WTC11 (cell line): ENCODE measurements around the gene DOCK1. TPM values are rescaled to one million over a fixed set of nuclear protein-coding genes. Genes with fewer than 3 reads are reported as not detected.
A peak's percentile ranks its signal among the peaks of the same experiment; 100 is the strongest.

Source experiments
- ATAC-seq: fragments of 200-7000 bp; cut with Tn5 transposase; 2 replicates; pipeline ENCODE4 v1.10.0; 2021; ENCODE audit warnings: mild to moderate bottlenecking, moderate library complexity
- CTCF ChIA-PET: fragments of 300-600 bp; sonication (Branson Sonifier 250); formaldehyde crosslinking; loops from one replicate; lab custom pipeline; 2021; ENCODE audit warnings: antibody characterized with exemption; lab: Charles Lee
- POLR2A ChIA-PET: fragments of 350-600 bp; sonication (Branson Sonifier 250); formaldehyde crosslinking; loops from one replicate; lab custom pipeline; 2021; ENCODE audit warnings: antibody characterized with exemption; lab: Charles Lee
- DNase-seq: peaks from one replicate; pipeline ENCODE4 v3.0.0; 2021; ENCODE audit warnings: low spot score
- H3K27ac Mint-ChIP-seq: 2 replicates; pipeline ENCODE4 v1.8.0; 2021; ENCODE audit warnings: mixed read lengths
- H3K27me3 Mint-ChIP-seq: 2 replicates; pipeline ENCODE4 v1.8.0; 2021; ENCODE audit warnings: low read depth, mild to moderate bottlenecking, moderate library complexity, mixed read lengths
- H3K36me3 Mint-ChIP-seq: 2 replicates; pipeline ENCODE4 v1.8.0; 2021; ENCODE audit warnings: mixed read lengths
- H3K4me1 Mint-ChIP-seq: 2 replicates; pipeline ENCODE4 v1.8.0; 2022; ENCODE audit warnings: mixed read lengths
- H3K4me3 Mint-ChIP-seq: 2 replicates; pipeline ENCODE4 v1.8.0; 2021; ENCODE audit warnings: mild to moderate bottlenecking, moderate library complexity, mixed read lengths
- H3K9me3 Mint-ChIP-seq: 2 replicates; pipeline ENCODE4 v1.8.0; 2021; ENCODE audit warnings: mixed read lengths
- IRF2 ChIP-seq: sonication (generic); formaldehyde crosslinking; IDR thresholded peaks from 2 replicates; pipeline ENCODE4 v1.8.0; 2022; ENCODE audit warnings: low read depth, missing genetic modification reagents, borderline replicate concordance
- JUN ChIP-seq: sonication (generic); formaldehyde crosslinking; IDR thresholded peaks from 2 replicates; pipeline ENCODE4 v1.8.0; 2023; ENCODE audit warnings: mild to moderate bottlenecking, missing genetic modification reagents
- KAT7 ChIP-seq: sonication (generic); formaldehyde crosslinking; IDR thresholded peaks from 2 replicates; pipeline ENCODE4 v1.8.1; 2023; ENCODE audit warnings: missing genetic modification reagents, mild to moderate bottlenecking, borderline replicate concordance
- NFYB ChIP-seq: sonication (generic); formaldehyde crosslinking; conservative IDR thresholded peaks from 2 replicates; pipeline ENCODE4 v1.8.0; 2022; ENCODE audit warnings: low read depth, missing genetic modification reagents
- PRDM15 ChIP-seq: sonication (generic); formaldehyde crosslinking; IDR thresholded peaks from 2 replicates; pipeline ENCODE4 v1.8.0; 2022; ENCODE audit warnings: missing genetic modification reagents
- SP1 ChIP-seq: sonication (generic); formaldehyde crosslinking; conservative IDR thresholded peaks from 2 replicates; pipeline ENCODE4 v1.8.1; 2022; ENCODE audit warnings: missing genetic modification reagents
- TP53 ChIP-seq: sonication (generic); formaldehyde crosslinking; IDR thresholded peaks from 2 replicates; pipeline ENCODE4 v1.8.1; 2023; ENCODE audit warnings: mild to moderate bottlenecking, missing genetic modification reagents
- ZNF219 ChIP-seq: sonication (generic); formaldehyde crosslinking; IDR thresholded peaks from 2 replicates; pipeline ENCODE4 v1.8.0; 2023; ENCODE audit warnings: missing genetic modification reagents, mild to moderate bottlenecking, borderline replicate concordance
- ZNF232 ChIP-seq: sonication (generic); formaldehyde crosslinking; IDR thresholded peaks from 2 replicates; pipeline ENCODE4 v1.8.0; 2022; ENCODE audit warnings: mild to moderate bottlenecking, missing genetic modification reagents
- ZNF425 ChIP-seq: fragments of 250-450 bp; sonication (Bioruptor Pico); conservative IDR thresholded peaks from 2 replicates; pipeline ENCODE4 v1.9.0; 2021; ENCODE audit warnings: mild to moderate bottlenecking
- ZNF532 ChIP-seq: fragments of 250-450 bp; sonication (Bioruptor Pico); IDR thresholded peaks from 2 replicates; pipeline ENCODE4 v1.9.0; 2021; ENCODE audit warnings: mild to moderate bottlenecking, borderline replicate concordance
- total RNA-seq: library from RNA; stranded (reverse); gene quantifications from 3 replicates; pipeline ENCODE4 v1.2.3, GENCODE V29; 2021
- TF ChIP-seq, protein P1 (sequence below): sonication (generic); formaldehyde crosslinking; IDR thresholded peaks from 2 replicates; pipeline ENCODE4 v1.8.0; 2023; ENCODE audit warnings: missing genetic modification reagents, mild to moderate bottlenecking, borderline replicate concordance

Gene DOCK1
- total RNA-seq, 1 experiment from 2014 or later, result 52.1 TPM

DNA sequence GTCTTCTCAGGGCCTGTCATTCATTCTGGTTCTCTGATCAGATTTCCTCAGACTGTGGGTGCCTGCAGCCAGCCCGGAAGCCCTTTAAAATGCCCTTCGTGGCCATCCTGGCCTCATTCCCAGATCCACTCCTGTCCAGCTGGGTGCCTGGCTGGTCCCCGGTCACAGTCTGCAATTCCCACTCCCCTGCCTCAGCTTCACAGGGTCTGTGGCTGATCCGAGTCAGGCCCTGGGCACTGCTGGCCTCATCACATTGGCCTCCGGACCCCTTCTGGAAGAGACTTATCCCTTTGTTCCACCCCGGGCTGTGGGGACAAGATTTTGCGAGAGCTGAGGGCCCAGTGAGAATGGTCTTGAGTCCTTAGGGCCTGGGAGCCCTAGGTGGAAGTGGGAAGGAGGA lies 12.1 kb downstream of the DOCK1 start:
- CTCF ChIA-PET, result no interaction called here

More for the DNA sequence above, 12.1 kb downstream of the DOCK1 start:
- TF ChIP-seq PRDM15 (CRISPR knock-in tag) (no peak), JUN (CRISPR knock-in tag) (no peak), ZNF232 (CRISPR knock-in tag) (no peak), KAT7 (CRISPR knock-in tag) (no peak), ZNF219 (CRISPR knock-in tag) (no peak), NFYB (CRISPR knock-in tag) (no peak), ZNF532 (no peak), IRF2 (CRISPR knock-in tag) (no peak), TP53 (CRISPR knock-in tag) (no peak), SP1 (no peak), ZNF425 (CRISPR knock-in tag) (no peak)
- TF ChIP-seq, protein P1, sequence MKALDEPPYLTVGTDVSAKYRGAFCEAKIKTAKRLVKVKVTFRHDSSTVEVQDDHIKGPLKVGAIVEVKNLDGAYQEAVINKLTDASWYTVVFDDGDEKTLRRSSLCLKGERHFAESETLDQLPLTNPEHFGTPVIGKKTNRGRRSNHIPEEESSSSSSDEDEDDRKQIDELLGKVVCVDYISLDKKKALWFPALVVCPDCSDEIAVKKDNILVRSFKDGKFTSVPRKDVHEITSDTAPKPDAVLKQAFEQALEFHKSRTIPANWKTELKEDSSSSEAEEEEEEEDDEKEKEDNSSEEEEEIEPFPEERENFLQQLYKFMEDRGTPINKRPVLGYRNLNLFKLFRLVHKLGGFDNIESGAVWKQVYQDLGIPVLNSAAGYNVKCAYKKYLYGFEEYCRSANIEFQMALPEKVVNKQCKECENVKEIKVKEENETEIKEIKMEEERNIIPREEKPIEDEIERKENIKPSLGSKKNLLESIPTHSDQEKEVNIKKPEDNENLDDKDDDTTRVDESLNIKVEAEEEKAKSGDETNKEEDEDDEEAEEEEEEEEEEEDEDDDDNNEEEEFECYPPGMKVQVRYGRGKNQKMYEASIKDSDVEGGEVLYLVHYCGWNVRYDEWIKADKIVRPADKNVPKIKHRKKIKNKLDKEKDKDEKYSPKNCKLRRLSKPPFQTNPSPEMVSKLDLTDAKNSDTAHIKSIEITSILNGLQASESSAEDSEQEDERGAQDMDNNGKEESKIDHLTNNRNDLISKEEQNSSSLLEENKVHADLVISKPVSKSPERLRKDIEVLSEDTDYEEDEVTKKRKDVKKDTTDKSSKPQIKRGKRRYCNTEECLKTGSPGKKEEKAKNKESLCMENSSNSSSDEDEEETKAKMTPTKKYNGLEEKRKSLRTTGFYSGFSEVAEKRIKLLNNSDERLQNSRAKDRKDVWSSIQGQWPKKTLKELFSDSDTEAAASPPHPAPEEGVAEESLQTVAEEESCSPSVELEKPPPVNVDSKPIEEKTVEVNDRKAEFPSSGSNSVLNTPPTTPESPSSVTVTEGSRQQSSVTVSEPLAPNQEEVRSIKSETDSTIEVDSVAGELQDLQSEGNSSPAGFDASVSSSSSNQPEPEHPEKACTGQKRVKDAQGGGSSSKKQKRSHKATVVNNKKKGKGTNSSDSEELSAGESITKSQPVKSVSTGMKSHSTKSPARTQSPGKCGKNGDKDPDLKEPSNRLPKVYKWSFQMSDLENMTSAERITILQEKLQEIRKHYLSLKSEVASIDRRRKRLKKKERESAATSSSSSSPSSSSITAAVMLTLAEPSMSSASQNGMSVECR (CRISPR knock-in tag), result no peak
- TF ChIP-seq, all 79 proteins: peak for 0
- peaks cover 20% of the 10 kb centered on the region for H3K36me3 Mint-ChIP-seq
- no peaks in the 10 kb centered on the region for H3K27me3 Mint-ChIP-seq
- H3K4me3 Mint-ChIP-seq, result no peak overlapping the region
- H3K9me3 Mint-ChIP-seq, result peaks cover 13% of the 10 kb centered on the region
- no peak for DNase-seq
- ATAC-seq, result no peak
- POLR2A ChIA-PET, result no interaction called here
- H3K4me1 Mint-ChIP-seq, result peaks cover 4% of the 10 kb centered on the region
- H3K27ac Mint-ChIP-seq, result peak overlapping the region; percentile 60; the same call in 1 of the 2 replicates
